Astrocyte of the cerebellum (primary cell): ENCODE data around the gene SLC9B1.
"Not testable (repeated sequence)": the region's sequence is repeated elsewhere in the genome, so short reads cannot be mapped to it uniquely, and the experiment has no call there.

ENCODE experiments used
- DNase-seq: peaks from one replicate; pipeline ENCODE4 v3.0.0-alpha.2; 2011; ENCODE audit warnings: low read depth
- H3K4me3 ChIP-seq: 2 replicates; pipeline ENCODE4 v1.5.1; 2011; ENCODE audit warnings: mild to moderate bottlenecking, low read depth, low read length, moderate library complexity
- CTCF ChIP-seq: IDR thresholded peaks from 2 replicates; pipeline ENCODE4 v1.5.1; 2012; ENCODE audit warnings: low read length, low read depth, moderate library complexity, mild to moderate bottlenecking; ENCODE audit errors: missing control alignments
- in situ Hi-C: cut with HindIII; loops from 2 replicates; pipeline ENCODE4 v1.10.0; 2017; ENCODE audit warnings: low sequenced_read_pairs

The SLC9B1 gene

GRCh38 chr4:102994803-102995202 lies 24.7 kb downstream of the SLC9B1 start:
- no peak for DNase-seq
- TF ChIP-seq CTCF = no peak
- in situ Hi-C loops = no loop called here
- H3K4me3 ChIP-seq = no peak overlapping the region

DNA sequence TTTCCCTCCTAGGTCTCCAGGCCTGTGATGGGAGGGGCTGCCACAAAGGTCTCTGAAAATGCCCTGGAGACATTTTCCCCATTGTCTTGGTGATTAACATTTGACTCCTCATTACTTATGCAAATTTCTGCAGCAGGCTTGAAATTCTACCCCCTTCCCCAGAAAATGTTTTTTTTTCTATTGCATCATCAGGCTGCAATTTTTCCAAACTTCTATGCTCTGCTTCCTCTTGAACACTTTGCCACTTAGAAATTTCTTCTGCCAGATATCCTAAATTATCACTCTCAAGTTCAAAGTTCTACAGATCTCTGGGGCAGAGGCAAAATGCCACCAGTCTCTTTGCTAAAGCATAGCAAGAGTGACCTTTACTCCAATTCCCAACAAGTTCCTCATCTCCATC lies 25.5 kb downstream of the SLC9B1 start:
- DNase-seq, H3K4me3 ChIP-seq, in situ Hi-C loops: not testable (repeated sequence)

GRCh38 chr4:102988429-102989020 lies 31.0 kb downstream of the SLC9B1 start:
- no peak for DNase-seq
- in situ Hi-C loops = no loop called here
- no peak overlapping the region for H3K4me3 ChIP-seq
- TF ChIP-seq CTCF = no peak

DNA sequence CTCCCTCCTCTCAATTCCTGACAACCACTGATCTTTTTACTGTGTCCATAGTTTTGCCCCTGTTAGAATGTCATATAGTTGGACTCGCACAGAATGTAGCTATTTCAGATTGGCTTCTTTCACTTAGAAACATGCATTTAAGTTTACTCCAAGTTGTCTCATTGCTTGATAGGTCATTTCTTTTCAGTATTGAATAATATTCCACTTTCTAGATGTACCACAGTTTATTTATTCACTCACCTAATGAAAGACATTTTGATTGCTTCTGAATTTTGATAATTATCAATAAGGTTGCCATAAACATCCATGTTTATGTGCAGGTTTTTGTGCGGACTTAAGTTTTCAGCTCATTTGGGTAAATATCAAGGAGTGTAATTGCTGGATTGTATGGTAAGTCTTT lies 38.5 kb downstream of the SLC9B1 start:
- TF ChIP-seq CTCF = no peak
- DNase-seq = no peak
- in situ Hi-C loops = no loop called here
- H3K4me3 ChIP-seq = no peak overlapping the region

- H3K4me3 ChIP-seq, DNase-seq, in situ Hi-C loops: not testable (repeated sequence)
These were observed 57.7 kb downstream of the SLC9B1 start for GRCh38 chr4:102961813-102962212.

- in situ Hi-C loops = no loop called here
- no peak overlapping the region for H3K4me3 ChIP-seq
- DNase-seq = no peak
- TF ChIP-seq CTCF = no peak
These were observed 60.0 kb downstream of the SLC9B1 start for GRCh38 chr4:102959496-102959895.

- in situ Hi-C loops = no loop called here
- no peak for DNase-seq
- H3K4me3 ChIP-seq = no peak overlapping the region
- TF ChIP-seq CTCF = no peak
These were observed 74.4 kb downstream of the SLC9B1 start for GRCh38 chr4:102945066-102945465.

GRCh38 chr4:102938063-102938462 lies 81.4 kb downstream of the SLC9B1 start:
- DNase-seq, in situ Hi-C loops: not testable (repeated sequence)

More at GRCh38 chr4:102938063-102938462, 81.4 kb downstream of the SLC9B1 start:
- H3K4me3 ChIP-seq = not testable (repeated sequence)
